Measurements from ENCODE around the gene SMOC2. TPM values are rescaled to one million over a fixed set of nuclear protein-coding genes. Genes with fewer than 3 reads are reported as not detected.

Gene SMOC2
- total and polyA plus RNA-seq, 4 donors, result 1.3 to 6.4 (median 4.6) TPM

DNA sequence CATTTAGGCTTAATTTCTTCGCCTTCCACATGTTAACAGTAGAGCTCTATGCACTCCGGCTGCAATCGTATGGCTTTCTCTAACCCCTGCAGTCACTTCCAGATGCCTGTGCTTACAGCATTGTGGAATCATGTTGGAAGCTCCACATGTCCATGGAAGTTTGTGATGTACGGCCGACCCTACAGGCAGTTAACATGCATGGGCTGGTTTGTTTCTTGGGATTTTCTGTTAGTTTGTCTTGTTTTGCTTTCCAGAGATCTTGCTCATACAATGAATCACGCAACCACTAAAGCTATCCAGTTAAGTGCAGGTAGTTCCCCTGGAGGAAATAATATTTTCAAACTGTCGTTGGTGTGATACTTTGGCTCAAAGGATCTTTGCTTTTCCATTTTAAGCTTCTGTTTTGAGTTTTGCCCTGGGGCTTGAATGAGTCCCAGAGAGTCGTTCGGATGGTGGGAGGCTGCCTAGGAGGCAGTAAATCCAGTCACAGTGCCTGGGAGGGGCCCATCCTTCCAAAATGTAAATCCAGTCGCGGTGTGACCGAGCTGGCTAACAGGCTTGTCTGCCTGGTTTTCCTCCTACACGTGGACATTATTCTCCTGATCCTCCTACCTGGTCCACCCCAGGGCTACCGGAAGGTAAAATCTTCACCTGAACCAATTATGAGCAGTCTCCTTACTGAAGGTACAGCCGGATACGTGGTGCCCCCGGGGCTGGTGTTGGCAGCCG is 225.9 kb downstream of the SMOC2 start:
- Histone ChIP-seq H3K27me3 (ENCODE audit: control insufficient read depth in 3 of 3, insufficient read depth in 3 of 3, low read length in 2 of 3) (peaks cover 0 to 11% (median 2%) of the 10 kb centered on the region in 3 donors), H3K9ac (ENCODE audit: insufficient read depth in 1 of 2, low read length in 2 of 2) (no peak overlapping the region), H3K36me3 (ENCODE audit: control insufficient read depth in 4 of 4, insufficient read depth in 4 of 4, low read length in 4 of 4) (no peaks in the 10 kb centered on the region), H3K9me3 (ENCODE audit: control insufficient read depth in 4 of 4, insufficient read depth in 3 of 4, low read length in 3 of 4) (no peaks in the 10 kb centered on the region), H3K27ac (ENCODE audit: low read depth in 1 of 2, low read length in 1 of 2) (no peak overlapping the region), H3K4me1 (ENCODE audit: control insufficient read depth in 5 of 5, insufficient read depth in 5 of 5, low read length in 5 of 5) (no peaks in the 10 kb centered on the region), H3K4me3 (no peak overlapping the region)
- ATAC-seq (ENCODE audit: insufficient read depth, low FRiP score) (no peak), DNase-seq (peak in 1 of 3 donors; percentile 4)
- WGBS, 2 donors, result 81 to 86% methylated on average over 18 of the region's 18 CpGs
- TF ChIP-seq, protein P1, sequence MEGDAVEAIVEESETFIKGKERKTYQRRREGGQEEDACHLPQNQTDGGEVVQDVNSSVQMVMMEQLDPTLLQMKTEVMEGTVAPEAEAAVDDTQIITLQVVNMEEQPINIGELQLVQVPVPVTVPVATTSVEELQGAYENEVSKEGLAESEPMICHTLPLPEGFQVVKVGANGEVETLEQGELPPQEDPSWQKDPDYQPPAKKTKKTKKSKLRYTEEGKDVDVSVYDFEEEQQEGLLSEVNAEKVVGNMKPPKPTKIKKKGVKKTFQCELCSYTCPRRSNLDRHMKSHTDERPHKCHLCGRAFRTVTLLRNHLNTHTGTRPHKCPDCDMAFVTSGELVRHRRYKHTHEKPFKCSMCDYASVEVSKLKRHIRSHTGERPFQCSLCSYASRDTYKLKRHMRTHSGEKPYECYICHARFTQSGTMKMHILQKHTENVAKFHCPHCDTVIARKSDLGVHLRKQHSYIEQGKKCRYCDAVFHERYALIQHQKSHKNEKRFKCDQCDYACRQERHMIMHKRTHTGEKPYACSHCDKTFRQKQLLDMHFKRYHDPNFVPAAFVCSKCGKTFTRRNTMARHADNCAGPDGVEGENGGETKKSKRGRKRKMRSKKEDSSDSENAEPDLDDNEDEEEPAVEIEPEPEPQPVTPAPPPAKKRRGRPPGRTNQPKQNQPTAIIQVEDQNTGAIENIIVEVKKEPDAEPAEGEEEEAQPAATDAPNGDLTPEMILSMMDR (IDR thresholded peaks at IDR 0.05; ENCODE audit: control extremely low read depth, extremely low read depth), result no peak

DNA sequence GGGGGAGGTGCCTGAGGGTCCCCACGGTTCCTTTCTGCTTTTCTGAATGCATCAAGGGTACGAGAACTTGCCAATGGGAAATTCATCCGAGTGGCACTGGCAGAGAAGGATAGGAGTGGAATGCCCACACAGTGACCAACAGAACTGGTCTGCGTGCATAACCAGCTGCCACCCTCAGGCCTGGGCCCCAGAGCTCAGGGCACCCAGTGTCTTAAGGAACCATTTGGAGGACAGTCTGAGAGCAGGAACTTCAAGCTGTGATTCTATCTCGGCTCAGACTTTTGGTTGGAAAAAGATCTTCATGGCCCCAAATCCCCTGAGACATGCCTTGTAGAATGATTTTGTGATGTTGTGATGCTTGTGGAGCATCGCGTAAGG is 226.4 kb downstream of the SMOC2 start:
- Histone ChIP-seq H3K27me3 (ENCODE audit: control insufficient read depth in 3 of 3, insufficient read depth in 3 of 3, low read length in 2 of 3) (peaks cover 0 to 9% (median 2%) of the 10 kb centered on the region in 3 donors), H3K27ac (ENCODE audit: low read depth in 1 of 2, low read length in 1 of 2) (no peak overlapping the region), H3K4me3 (no peak overlapping the region), H3K9me3 (ENCODE audit: control insufficient read depth in 4 of 4, insufficient read depth in 3 of 4, low read length in 3 of 4) (no peaks in the 10 kb centered on the region), H3K9ac (ENCODE audit: insufficient read depth in 1 of 2, low read length in 2 of 2) (no peak overlapping the region), H3K4me1 (ENCODE audit: control insufficient read depth in 5 of 5, insufficient read depth in 5 of 5, low read length in 5 of 5) (no peaks in the 10 kb centered on the region), H3K36me3 (ENCODE audit: control insufficient read depth in 4 of 4, insufficient read depth in 4 of 4, low read length in 4 of 4) (no peaks in the 10 kb centered on the region)
- WGBS, 2 donors, result 90 to 91% methylated on average over 7 of the region's 7 CpGs
- DNase-seq (peak in 1 of 3 donors; percentile 5), ATAC-seq (ENCODE audit: insufficient read depth, low FRiP score) (no peak)
- TF ChIP-seq, protein P1 (IDR thresholded peaks at IDR 0.05; ENCODE audit: control extremely low read depth, extremely low read depth), result no peak

DNA sequence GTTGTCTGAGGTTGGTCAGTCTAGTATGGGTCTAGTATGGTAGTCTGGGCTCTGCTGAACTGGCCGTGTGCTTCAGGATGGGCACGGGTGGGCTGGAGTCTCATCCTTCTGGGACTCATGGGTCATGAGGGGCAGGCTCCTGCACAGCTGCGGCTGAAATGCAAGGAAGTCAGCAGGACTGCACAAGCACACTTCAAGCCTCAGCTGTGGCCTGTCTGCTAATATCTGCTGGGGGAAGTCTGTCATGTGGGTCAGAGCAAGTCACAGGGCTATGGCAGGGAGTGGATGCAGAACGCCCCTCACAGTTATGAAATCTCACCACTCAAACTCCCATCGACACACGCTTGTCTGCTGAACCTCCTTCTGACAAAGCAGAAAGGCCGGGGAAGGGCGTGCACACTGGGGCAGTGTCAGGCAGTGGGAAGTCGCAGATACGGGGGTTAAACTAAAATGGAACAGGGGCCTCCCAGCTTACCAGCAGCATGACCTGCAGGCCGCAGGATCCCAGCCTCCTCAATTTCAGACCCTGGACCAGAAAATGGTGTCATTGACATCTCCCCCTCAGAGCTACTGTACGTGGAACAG is 229.5 kb downstream of the SMOC2 start:
- Histone ChIP-seq H3K36me3 (ENCODE audit: control insufficient read depth in 4 of 4, insufficient read depth in 4 of 4, low read length in 4 of 4) (no peaks in the 10 kb centered on the region), H3K9ac (ENCODE audit: insufficient read depth in 1 of 2, low read length in 2 of 2) (no peak overlapping the region), H3K27me3 (ENCODE audit: control insufficient read depth in 3 of 3, insufficient read depth in 3 of 3, low read length in 2 of 3) (peaks cover 0 to 4% (median 0%) of the 10 kb centered on the region in 3 donors), H3K4me3 (no peak overlapping the region), H3K27ac (ENCODE audit: low read depth in 1 of 2, low read length in 1 of 2) (no peak overlapping the region), H3K9me3 (ENCODE audit: control insufficient read depth in 4 of 4, insufficient read depth in 3 of 4, low read length in 3 of 4) (peaks cover 0 to 1% (median 0%) of the 10 kb centered on the region in 4 donors), H3K4me1 (ENCODE audit: control insufficient read depth in 5 of 5, insufficient read depth in 5 of 5, low read length in 5 of 5) (no peaks in the 10 kb centered on the region)
- ATAC-seq (ENCODE audit: insufficient read depth, low FRiP score) (no peak), DNase-seq (peak in 1 of 3 donors; percentile 8)
- WGBS, 2 donors, result 79 to 85% methylated on average over 12 of the region's 12 CpGs
- TF ChIP-seq, protein P1 (IDR thresholded peaks at IDR 0.05; ENCODE audit: control extremely low read depth, extremely low read depth), result no peak

All from lung (tissue), 12 donors.